GM12801 (cell line): ENCODE results near the gene GMPPB.

Source experiments
- CTCF ChIP-seq: IDR thresholded peaks from one replicate; pipeline ENCODE4 v1.5.1; 2011; ENCODE audit warnings: control low read depth; ENCODE audit not compliant: insufficient read length; ENCODE audit errors: extremely low read depth

Gene GMPPB

GRCh38 chr3:49681543-49681942, 42.2 kb downstream of the GMPPB start:
- no peak for TF ChIP-seq CTCF

- TF ChIP-seq CTCF = no peak
Measured at GRCh38 chr3:49681232-49681522, 42.6 kb downstream of the GMPPB start.

- TF ChIP-seq CTCF = no peak
Measured at GRCh38 chr3:49680493-49681231, 43.1 kb downstream of the GMPPB start.

- no peak for TF ChIP-seq CTCF
Measured at GRCh38 chr3:49675912-49676311, 47.8 kb downstream of the GMPPB start.

GRCh38 chr3:49674497-49674983, 49.2 kb downstream of the GMPPB start:
- no peak for TF ChIP-seq CTCF

- no peak for TF ChIP-seq CTCF
Measured at GRCh38 chr3:49673715-49674496, 49.8 kb downstream of the GMPPB start, which contains the start of gene APEH. TSS of gene APEH (plus strand) at chr3:49674351. CDS start at chr3:49674402, 51 bp downstream.

- no peak for TF ChIP-seq CTCF
Measured at GRCh38 chr3:49673121-49673714, 50.5 kb downstream of the GMPPB start.
